Daoy (cell line): ENCODE data around the gene SMIM24. TPM values are rescaled to one million over a fixed set of nuclear protein-coding genes. Genes with fewer than 3 reads are reported as not detected.
"Not testable (repeated sequence)": the region's sequence is repeated elsewhere in the genome, so short reads cannot be mapped to it uniquely, and the experiment has no call there.

ENCODE experiments used
- DNase-seq: peaks from one replicate; pipeline ENCODE4 v3.0.0-alpha.2; 2015; ENCODE audit warnings: low read depth
- total RNA-seq: library from RNA; depleted of rRNA; stranded (reverse); fragments of >200 nt; shearing (Covaris generic); gene quantifications from 2 replicates; pipeline ENCODE4 v1.2.3, GENCODE V29; 2014

SMIM24 gene
- total RNA-seq, 1 experiment from 2014 or later, result not detected

DNA sequence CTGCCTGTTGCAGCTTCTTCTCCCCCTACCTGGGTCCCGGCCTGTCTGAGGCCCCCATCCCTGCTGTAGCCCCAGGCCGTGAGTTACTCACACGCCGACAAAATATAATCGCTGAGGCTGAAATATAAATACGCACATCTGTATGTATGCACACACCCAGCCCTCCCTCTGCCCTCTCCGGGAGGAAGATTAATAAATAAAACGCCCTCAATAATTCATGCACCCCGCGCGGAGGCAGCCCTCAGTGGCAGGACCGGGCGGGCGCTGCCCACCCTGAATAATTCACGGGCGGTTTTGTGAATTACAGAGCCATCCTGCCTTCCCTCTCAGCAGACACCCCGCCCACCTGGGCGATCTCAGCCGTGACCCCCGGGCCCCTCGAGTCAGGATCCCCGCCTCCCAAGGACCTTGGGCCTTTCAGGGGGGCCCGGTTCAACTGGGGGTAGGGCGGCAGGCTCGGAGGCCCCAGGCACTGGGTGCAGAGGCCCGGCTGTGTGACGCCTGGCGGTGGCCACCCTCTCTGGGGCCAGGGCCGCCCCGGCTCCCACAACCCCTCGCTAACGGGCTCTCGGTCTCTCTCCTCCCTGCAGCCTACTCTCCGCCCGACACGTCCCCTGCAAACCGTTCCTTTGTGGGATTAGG lies 24.2 kb downstream of the SMIM24 start:
- no peak for DNase-seq

DNA sequence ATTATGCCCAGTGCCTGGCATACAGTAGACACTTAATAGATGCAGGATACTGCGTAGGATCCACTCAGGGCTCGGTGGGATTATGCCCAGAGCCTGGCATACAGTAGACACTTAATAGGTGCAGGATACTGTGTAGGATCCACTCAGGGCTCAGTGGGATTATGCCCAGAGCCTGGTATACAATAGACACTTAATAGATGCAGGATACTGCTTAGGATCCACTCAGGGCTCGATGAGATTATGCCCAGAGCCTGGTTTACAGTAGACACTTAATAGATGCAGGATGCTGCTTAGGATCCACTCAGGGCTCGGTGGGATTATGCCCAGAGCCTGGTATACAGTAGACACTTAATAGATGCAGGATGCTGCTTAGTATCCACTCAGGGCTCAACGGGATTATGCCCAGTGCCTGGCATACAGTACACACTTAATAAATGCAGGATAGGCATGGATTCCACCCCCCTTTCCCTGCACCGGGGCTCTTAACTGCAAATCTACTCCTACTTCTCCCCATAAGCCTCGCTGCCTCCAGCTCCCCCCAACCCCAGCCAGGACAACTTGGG lies 24.9 kb downstream of the SMIM24 start:
- DNase-seq, result no peak

DNA sequence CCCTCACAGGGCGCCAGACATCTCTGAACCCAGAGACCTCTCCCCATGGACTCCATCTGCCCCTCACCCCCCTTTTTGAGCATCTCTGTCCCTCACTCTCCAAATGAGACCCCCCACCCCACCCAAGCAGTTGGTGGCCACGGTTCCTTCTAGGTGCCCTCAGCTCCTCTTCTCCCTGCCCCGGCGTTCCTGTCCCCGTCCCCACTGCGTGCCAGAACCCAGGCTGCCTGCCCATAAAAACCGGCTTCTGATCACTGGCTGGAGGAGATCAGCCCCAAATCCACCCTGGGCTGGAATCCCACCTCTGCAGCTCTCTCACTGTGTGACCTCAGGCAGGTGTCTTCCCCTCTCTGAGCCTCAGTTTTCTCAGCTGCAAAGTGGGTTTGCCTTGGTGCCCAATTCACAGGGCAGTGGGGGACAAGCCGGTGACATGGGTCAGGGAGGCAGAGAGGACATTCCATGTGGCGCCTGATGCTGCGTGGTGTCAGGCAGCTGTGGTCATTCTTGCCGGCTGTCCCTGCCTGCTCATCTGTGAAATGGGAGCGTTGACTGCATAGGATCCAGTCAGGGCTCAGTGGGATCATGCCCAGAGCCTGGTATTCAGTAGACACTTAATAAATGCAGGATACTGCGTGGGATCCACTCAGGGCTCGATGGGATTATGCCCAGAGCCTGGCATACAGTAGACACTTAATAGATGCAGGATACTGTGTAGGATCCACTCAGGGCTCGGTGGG lies 25.5 kb downstream of the SMIM24 start:
- DNase-seq, result no peak

DNA sequence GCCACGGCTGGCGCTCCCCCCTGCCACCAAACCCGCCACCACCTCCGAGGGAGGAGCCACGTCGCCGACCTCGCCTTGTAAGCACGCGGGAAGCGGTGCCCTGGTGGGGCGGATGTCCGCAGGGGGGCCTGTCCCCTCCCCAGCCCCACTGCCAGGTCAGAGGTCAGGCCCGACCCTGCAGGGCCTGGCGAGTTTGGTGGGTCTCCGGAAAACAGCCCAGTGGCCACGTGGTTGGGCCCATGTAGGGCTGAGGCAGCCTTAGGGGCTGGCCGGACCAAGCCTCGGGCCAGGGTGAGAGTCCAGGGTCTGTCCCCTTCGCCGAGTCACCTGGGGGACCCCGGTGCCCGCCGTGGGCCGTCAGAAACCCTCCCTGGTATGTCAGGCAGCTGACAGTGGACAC lies 26.5 kb downstream of the SMIM24 start:
- DNase-seq, result no peak

DNA sequence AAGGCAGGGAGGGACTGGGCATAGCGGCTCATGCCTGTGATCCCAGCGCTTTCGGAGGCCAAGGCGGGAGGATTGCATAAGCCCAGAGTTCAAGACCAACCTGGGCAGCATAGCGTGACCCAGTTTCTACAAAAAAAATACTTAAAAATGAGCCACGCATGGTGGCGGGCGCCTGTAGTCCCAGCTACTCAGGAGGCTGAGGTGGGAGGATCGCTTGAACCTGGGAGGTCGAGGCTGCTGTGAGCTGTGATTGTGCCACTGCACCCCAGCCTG lies 27.4 kb downstream of the SMIM24 start:
- not testable (repeated sequence) for DNase-seq

DNA sequence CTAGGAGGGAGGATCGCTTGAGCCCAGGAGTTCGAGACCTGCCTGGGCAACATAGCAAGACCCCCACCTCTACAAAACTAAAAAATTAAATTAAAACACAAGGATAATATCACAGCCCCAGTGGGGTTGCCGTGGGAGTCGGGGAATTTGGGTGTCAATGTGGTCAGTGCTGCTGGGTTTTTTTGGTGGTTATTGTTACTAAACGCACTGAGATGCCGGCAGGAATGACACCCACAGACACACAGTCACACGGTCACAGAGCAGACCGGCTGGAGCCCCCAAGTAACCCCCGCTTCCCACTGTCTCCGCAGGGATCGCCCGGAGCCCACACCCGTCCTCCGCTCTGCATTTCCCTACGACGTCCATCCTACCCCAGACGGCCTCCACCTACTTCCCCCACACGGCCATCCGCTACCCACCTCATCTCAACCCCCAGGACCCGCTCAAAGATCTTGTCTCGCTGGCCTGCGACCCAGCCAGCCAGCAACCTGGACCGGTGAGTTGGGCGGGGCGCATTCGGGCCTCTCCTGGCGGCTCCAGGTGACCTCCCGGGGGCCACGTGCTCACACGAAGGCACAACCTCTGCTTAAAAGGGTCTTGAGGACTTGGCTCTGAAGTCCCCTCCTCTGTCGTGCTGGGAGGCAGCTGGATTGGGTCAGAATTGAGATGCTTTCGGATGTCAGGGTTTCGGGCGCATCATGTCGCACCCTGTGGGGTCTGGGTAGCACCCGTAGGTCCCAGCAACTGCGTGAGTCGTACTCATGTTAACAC lies 28.0 kb downstream of the SMIM24 start:
- no peak for DNase-seq

DNA sequence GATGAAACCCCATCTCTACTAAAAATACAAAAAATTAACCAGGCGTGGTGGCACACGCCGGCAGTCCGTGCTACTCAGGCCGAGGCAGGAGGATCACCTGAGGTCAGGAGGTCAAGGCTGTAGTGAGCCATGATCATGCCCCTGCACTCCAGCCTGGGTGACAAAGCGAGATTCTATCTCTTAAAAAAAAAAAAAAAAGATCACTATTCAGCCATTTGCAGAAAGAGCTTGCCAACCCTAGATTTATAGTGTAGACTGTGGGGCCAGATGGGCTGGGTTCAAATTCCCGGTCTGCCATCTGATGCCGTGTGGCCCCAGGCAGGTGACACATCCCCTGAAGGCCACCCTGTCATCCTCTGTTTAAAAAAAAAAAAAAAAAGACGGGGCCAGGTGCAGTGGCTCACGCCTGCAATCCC lies 28.9 kb downstream of the SMIM24 start:
- no peak for DNase-seq

DNA sequence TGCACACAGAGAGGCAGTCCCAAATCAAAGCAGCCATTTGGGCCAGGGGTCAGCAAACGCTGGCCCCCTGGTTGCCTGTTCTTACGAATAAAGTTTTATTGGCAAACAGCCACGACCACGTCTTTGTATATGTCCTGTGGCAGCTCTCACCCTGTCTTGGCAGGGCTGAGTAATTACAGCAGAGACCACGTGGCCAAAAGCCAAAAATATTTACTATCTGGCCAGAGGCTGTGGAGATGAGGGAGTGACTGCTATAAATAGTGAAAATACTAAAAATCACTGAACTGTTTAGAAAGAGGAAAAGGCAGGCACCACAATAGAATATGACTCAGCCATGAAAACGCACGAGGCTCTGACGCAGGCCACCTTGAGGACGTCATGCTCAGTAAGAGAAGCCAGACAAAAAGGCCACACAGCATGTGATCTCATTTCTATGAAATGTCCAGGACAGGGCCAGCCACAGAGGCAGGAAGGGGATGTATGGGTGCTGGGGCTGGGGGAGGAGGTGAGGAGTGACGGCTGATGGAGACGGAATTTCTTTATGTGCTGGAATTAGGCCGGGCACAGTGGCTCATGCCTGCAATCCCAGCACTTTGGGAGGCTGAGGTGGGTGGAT lies 29.4 kb downstream of the SMIM24 start:
- DNase-seq, result peak; percentile 95

DNA sequence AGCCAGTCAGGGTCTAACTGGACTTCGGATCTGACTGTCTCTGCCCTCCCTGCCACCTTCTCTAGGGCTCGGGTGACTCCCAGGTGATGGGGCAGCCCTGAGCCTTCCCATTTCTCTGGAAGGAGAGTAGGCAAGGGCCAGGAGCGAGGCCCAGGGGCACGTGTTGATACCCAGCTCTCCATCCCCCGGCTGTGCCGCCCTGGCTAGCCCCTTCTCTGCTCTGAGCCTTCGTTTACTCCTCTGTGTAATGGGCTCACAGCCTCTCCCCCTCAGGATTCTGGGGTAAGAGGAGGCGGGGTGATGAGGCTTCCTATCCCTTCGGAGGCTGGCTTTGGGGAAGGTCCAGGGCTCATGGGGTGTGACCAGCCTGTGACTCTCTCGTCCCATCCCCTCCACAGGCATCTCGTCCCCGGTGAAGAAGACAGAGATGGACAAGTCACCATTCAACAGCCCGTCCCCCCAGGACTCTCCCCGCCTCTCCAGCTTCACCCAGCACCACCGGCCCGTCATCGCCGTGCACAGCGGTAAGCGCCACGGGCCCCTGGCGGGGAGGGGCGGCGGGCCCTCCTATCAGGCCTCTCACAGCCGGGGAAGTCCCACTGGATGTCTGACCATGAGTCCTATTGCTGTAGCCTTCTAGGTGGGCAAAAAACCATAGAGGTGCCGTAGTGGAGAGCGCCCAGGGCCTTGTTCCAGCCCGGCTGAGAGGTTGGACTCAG lies 31.6 kb downstream of the SMIM24 start:
- no peak for DNase-seq

DNA sequence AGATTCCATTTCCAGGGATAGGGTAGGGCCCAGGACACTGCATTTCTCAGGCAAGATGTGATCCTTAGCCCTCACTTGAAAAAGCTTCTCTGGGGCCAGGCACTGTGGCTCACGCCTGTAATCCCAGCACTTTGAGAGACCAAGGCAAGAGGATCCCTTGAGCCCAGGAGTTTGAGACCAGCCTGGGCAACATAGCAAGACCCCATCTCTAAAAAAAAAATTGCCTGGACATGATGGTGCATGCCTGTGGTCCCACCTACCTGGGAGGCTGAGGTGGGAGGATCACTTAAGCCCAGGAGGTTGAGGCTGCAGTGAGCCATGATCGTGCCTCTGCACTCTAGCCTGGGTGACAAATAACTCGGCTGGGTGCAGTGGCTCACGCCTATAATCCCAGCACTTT lies 33.7 kb downstream of the SMIM24 start:
- DNase-seq, result not testable (repeated sequence)

DNA sequence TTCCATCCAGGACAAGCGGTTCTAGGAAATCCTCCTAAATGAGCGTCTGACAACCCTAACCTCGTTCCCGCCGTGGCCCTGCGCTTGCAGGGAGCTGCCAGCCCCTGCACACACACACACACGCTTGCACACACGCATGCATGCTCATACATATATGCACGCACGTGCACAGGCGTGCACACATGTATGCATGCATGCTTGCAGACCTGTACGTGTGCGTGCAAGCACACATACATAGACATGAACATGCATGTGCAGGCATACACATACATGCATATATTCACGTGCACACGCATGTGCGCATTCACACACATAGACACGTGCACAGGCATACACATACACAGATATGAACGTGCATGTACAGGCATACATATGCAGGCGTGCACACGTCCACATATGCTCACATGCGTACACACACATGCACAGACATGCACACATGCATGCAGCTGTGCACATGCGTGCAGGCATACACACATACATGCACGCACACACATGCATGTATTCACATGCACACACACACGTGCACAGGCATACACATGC lies 35.6 kb downstream of the SMIM24 start:
- DNase-seq, result no peak

DNA sequence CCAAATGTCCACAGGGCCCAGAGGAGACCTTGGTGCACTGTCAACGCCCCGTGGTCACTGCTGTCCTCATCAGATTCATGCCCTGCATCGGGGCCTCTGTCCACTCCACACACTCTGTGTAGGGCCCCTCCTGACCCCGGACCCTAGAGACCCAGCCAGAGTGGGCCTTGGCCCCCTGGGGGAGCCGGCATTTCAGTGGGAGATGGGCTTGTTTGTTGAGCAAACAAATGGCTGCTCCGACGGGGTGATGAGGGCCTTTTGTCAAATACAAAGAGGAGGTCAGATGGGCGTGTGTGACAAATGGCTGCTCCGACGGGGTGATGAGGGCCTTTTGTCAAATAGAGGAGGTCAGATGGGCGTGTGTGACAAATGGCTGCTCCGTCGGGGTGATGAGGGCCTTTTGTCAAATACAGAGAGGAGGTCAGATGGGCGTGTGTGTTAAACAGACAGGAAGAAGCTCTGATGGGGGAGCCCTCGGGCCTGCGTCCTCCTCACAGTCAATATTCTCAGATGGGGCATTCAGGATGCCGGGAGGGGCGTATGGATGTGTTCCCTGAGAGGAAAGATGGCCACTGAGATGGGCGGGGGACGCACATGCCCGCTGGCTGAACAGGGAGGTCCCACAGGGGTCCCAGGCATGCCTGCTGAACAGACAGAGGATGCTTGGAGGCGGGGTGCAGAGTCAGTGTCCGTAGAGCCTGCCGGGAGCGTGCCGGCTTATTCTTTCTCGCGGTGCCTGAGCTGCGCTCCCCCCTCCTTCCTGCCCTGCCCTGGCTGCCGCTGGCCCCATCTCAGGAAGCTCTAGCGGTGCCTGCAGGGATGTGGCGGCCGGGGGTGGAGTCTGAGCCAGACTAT lies 36.3 kb downstream of the SMIM24 start:
- no peak for DNase-seq

DNA sequence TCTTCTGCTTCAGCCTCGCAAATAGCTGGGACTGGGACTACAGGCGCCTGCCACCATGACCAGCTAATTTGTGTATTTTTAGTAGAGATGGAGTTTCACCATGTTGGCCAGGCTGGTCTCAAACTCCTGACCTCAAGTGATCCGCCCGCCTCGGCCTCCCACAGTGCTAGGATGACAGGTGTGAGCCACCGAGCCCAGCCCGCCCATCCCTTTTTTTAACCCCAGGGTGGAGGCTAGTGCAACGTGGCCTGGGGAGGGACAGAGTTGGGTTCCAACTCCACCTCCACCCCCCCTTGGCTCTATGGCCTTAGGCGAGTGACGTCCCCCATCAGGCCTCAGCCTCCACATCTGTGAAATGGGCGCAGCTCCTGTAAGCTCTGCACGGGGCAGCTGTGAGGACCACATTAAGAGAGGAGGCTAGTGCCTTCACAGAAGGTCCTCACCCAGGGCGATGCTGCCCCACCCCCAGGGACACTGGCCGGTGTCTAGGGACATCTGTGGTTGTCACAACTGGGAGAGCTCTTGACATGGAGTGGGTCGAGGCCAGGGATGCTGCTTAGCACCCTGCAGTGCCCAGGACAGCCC lies 37.7 kb downstream of the SMIM24 start:
- no peak for DNase-seq

DNA sequence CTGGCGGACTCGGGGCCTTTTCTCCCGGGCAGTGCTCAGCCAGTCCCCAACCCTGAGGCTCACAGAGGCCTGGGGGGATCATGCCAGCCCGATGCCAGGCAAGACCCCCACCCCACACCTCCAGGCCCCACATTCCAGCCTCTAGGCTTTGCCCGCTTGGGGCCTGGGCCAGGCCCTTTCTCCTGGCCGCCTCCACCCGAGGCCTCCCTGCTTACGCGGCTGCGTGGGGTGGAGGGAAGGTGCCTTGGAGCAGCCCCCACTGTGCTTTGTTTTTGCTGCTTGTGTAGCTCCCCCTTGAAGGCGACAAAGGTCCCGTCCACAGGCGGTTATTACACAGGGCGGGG lies 38.4 kb downstream of the SMIM24 start:
- no peak for DNase-seq

DNA sequence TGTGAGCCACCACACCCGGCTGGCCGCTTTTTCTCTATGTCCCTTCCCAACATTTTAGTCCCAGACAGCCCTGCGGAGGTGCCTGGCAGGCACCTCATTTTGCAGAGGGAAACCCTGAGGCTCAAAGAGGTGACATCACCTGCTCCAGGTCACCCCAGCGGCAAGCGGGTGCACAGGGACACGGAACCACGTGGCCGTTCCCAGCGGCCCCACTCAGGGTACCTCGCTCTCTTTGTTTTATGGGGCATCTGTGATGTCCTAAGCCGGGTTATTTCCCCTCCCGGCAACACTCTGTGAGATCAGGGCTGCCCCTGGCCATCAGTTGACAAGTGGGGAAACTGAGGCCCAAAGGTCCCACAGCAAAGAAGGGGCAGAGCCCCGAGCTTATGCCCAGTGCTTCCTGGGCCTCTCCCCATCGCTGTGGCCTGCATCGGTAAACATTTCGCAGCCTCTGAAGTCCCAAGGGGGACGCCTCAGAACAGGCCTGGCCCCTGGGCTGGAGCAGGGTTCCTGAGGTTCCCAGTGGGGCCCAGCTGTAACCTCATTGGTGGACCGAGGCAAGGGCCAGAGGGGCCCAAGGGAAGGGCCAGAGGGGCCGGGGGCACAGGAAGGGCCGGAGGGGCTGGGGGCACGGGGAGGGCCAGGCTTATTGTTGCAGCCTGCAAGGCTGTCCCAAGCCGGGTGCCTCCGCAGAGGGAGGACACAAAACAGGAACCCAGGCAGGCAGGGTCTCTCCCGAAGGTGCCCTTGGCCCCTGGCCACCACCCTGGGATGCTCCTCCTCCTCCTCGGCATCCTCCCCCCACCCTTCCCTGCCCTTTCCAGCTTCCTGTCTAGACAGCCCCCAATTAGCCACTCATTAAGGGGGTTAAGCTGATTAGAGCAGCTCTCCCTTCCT lies 39.0 kb downstream of the SMIM24 start:
- DNase-seq, result no peak

DNA sequence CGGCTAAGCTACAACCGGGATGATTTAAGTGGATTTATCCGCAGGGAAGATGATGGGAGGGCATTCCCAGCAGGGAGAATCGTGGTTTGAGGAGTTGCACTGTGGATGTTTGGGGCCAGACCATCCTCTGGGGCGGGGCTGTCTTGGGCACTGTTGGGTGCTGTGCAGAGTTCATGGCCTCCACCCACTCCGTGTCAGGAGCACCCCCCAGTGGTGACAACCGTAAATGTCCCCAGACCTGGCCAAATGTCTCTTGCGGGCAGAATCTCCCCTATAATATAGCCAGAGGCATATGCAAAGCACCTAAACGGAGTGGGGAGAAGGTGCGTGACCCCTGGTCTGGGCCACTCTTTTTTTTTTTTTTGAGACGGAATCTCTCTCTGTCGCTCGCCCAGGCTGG lies 40.2 kb downstream of the SMIM24 start:
- DNase-seq, result peak; percentile 49

DNA sequence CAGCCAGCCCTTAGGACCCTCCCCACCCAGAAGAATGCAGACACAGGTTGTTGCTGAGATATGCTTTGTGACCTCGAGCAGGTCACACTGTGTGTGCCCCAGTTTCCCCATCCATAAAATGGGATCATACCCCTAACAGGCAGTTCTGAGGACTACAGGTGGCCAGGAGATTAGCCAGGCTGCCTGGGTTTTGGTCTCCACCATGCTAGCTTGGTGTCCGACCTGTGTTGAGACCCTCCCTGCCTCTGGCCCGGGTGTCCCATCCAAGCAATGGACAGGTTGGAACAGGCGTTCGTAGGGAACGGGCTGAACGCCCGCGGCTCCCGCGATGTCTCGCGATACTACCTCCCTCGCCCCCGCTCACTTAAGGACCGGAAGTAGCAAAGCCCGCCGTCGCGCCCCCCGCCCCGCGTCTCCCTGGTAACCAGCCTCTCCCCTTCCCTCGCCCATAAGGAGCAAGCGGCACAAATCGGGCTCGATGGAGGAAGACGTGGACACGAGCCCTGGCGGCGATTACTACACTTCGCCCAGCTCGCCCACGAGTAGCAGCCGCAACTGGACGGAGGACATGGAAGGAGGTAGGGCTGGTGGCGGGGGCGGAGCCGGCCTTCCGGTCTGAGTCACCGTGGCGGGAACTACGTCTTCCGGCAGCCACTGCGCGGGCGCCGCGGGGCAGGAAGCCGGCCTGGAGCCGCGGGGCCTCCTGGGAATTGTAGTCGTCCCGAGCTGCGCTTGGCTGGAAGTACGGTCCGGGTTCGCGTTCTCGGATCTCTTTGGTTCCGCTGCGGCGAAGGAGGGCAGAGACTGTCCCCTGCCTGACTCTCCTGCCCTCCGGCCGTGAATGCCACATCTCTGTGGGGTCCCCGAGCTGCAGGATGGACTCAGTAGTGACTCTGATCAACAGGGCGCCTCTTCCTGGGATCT lies 45.4 kb downstream of the SMIM24 start:
- DNase-seq, result peak; percentile 98
